ENCODE measurements around the gene COG8. TPM values are rescaled to one million over a fixed set of nuclear protein-coding genes. Genes with fewer than 3 reads are reported as not detected.

Gene COG8
- polyA plus RNA-seq, 3 donors = 11.9 to 24.1 (median 21.6) TPM

DNA sequence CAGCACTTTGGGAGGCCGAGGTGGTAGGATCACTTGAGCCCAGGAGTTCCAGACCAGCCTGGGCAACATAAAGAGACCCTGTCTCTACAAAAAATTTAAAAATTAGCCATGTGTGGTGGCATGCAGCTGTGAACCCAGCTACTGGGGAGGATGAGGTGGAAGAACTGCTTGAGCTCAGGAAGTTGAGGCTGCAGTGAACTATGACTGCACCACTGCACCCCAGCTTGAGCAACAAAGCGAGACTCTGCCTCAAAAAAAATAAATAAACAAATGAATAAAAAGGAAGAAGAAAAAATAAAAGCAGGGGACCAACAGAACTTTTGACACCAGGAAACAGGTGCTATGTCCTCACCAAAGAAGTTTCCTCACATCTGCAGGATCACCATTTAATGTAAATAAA is 32.2 kb upstream of the COG8 start:
- Mint-ChIP-seq H3K27me3 (ENCODE audit: low read depth in 3 of 3) (peaks cover 0 to 3% (median 0%) of the 10 kb centered on the region in 3 donors), H3K27ac (peak overlapping the region in 2 of 7 donors; percentile 21 to 76), H3K36me3 (peaks cover 66 to 76% of the 10 kb centered on the region in 2 donors)

DNA sequence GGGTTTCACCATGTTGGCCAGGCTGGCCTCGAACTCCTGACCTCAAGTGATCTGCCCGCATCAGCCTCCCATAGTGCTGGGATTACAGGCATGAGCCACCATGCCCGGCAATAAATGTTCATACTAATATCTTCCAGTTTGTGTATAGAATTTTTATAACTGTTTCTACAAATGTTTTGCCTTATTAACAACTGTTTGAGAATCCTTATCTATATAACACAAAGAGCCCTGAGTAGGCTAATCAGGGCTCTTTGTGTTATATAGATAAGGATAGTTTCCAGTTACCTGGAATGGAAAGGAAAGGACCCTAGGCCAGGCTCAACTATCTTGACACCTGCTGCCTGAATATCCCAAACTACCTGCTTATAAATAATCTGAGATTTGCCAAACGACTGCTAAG is 29.5 kb upstream of the COG8 start:
- H3K27me3 ChIP-seq (ENCODE audit: control insufficient read depth in 2 of 2, insufficient read depth in 2 of 2, low read length in 2 of 2) = no peaks in the 10 kb centered on the region
- no peak overlapping the region for H2AFZ ChIP-seq (ENCODE audit: insufficient read depth, low read depth, low read length, poor library complexity, severe bottlenecking)
- intact Hi-C loops (cut with micrococcal nuclease) = no loop called here
- H3K27ac Mint-ChIP-seq = peak overlapping the region in 1 of 7 donors; percentile 27
- peaks cover 81 to 94% of the 10 kb centered on the region in 2 donors for H3K36me3 Mint-ChIP-seq
- peaks cover 0 to 3% (median 0%) of the 10 kb centered on the region in 3 donors for H3K27me3 Mint-ChIP-seq (ENCODE audit: low read depth in 3 of 3)
- H3K9ac ChIP-seq (ENCODE audit: insufficient read depth, low read length, poor library complexity, severe bottlenecking) = no peak overlapping the region
- H3K27ac ChIP-seq (ENCODE audit: low read depth in 1 of 2, low read length in 2 of 2) = no peak overlapping the region
- no peak overlapping the region for H3K4me2 ChIP-seq (replicated peaks; ENCODE audit: extremely low read depth, low read length, poor library complexity, severe bottlenecking)
- peaks cover 31% of the 10 kb centered on the region for H4K20me1 ChIP-seq (ENCODE audit: insufficient read depth, low read length)
- TF ChIP-seq, protein P1, sequence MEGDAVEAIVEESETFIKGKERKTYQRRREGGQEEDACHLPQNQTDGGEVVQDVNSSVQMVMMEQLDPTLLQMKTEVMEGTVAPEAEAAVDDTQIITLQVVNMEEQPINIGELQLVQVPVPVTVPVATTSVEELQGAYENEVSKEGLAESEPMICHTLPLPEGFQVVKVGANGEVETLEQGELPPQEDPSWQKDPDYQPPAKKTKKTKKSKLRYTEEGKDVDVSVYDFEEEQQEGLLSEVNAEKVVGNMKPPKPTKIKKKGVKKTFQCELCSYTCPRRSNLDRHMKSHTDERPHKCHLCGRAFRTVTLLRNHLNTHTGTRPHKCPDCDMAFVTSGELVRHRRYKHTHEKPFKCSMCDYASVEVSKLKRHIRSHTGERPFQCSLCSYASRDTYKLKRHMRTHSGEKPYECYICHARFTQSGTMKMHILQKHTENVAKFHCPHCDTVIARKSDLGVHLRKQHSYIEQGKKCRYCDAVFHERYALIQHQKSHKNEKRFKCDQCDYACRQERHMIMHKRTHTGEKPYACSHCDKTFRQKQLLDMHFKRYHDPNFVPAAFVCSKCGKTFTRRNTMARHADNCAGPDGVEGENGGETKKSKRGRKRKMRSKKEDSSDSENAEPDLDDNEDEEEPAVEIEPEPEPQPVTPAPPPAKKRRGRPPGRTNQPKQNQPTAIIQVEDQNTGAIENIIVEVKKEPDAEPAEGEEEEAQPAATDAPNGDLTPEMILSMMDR (IDR thresholded peaks at IDR 0.05) = no peak
- no peak overlapping the region for H3K4me3 Mint-ChIP-seq
- no peak for DNase-seq
- no peaks in the 10 kb centered on the region for H3K9me3 ChIP-seq (replicated peaks in 1 of 2; ENCODE audit: control insufficient read depth in 1 of 2, insufficient read depth in 1 of 2, low read length in 2 of 2)
- H3K79me2 ChIP-seq (ENCODE audit: insufficient read depth, low read length) = peaks cover 2% of the 10 kb centered on the region
- 86% methylated on average over 1 of the region's 4 CpGs for WGBS (ENCODE audit: insufficient coverage)
- peaks cover 0 to 2% (median 0%) of the 10 kb centered on the region in 7 donors for H3K9me3 Mint-ChIP-seq
- H3K36me3 ChIP-seq (replicated peaks in 1 of 2; ENCODE audit: control insufficient read depth in 1 of 2, insufficient read depth in 2 of 2, low read length in 2 of 2) = peaks cover 82 to 100% of the 10 kb centered on the region in 2 donors
- H3K4me3 ChIP-seq (replicated peaks in 1 of 3; ENCODE audit: low read depth in 2 of 3, low read length in 3 of 3) = no peak overlapping the region
- H3K4me1 Mint-ChIP-seq = no peaks in the 10 kb centered on the region
- H3K4me1 ChIP-seq (ENCODE audit: control insufficient read depth in 1 of 2, insufficient read depth in 2 of 2, low read length in 2 of 2) = no peaks in the 10 kb centered on the region

More for the DNA sequence above, 32.2 kb upstream of the COG8 start:
- peaks cover 2% of the 10 kb centered on the region for H3K79me2 ChIP-seq (ENCODE audit: insufficient read depth, low read length)
- H3K4me1 Mint-ChIP-seq = no peaks in the 10 kb centered on the region
- no peak overlapping the region for H3K4me2 ChIP-seq (replicated peaks; ENCODE audit: extremely low read depth, low read length, poor library complexity, severe bottlenecking)
- H3K27me3 ChIP-seq (ENCODE audit: control insufficient read depth in 2 of 2, insufficient read depth in 2 of 2, low read length in 2 of 2) = no peaks in the 10 kb centered on the region
- intact Hi-C loops (cut with micrococcal nuclease) = no loop called here
- H3K4me1 ChIP-seq (ENCODE audit: control insufficient read depth in 1 of 2, insufficient read depth in 2 of 2, low read length in 2 of 2) = no peaks in the 10 kb centered on the region
- WGBS (ENCODE audit: insufficient coverage) = no CpG with 5 or more reads among the region's 2 CpGs
- H4K20me1 ChIP-seq (ENCODE audit: insufficient read depth, low read length) = peaks cover 16% of the 10 kb centered on the region
- no peak overlapping the region for H3K27ac ChIP-seq (ENCODE audit: low read depth in 1 of 2, low read length in 2 of 2)
- TF ChIP-seq, protein P1 (IDR thresholded peaks at IDR 0.05) = no peak
- no peak overlapping the region for H3K4me3 Mint-ChIP-seq
- no peak overlapping the region for H3K9ac ChIP-seq (ENCODE audit: insufficient read depth, low read length, poor library complexity, severe bottlenecking)
- H3K9me3 ChIP-seq (replicated peaks in 1 of 2; ENCODE audit: control insufficient read depth in 1 of 2, insufficient read depth in 1 of 2, low read length in 2 of 2) = no peaks in the 10 kb centered on the region
- no peak overlapping the region for H2AFZ ChIP-seq (ENCODE audit: insufficient read depth, low read depth, low read length, poor library complexity, severe bottlenecking)
- peaks cover 0 to 2% (median 0%) of the 10 kb centered on the region in 7 donors for H3K9me3 Mint-ChIP-seq
- H3K36me3 ChIP-seq (replicated peaks in 1 of 2; ENCODE audit: control insufficient read depth in 1 of 2, insufficient read depth in 2 of 2, low read length in 2 of 2) = peaks cover 58 to 97% of the 10 kb centered on the region in 2 donors
- H3K4me3 ChIP-seq (replicated peaks in 1 of 3; ENCODE audit: low read depth in 2 of 3, low read length in 3 of 3) = no peak overlapping the region
- DNase-seq = no peak
